NCI-H524 treated with DMSO at 0.1 percent for 48 hours (cell line): ENCODE results near the gene RADIL.

Experiments
- DNase-seq: peaks from one replicate; lab custom pipeline; 2025; lab: John Stamatoyannopoulos, UW

Gene RADIL

GRCh38 chr7:4754433-4755010, 129.0 kb downstream of the RADIL start:
- no peak for DNase-seq

- DNase-seq = no peak
Measured at GRCh38 chr7:4753598-4754432, 129.7 kb downstream of the RADIL start.

GRCh38 chr7:4751398-4751947, 132.0 kb downstream of the RADIL start:
- no peak for DNase-seq

GRCh38 chr7:4749798-4750197, 133.7 kb downstream of the RADIL start:
- DNase-seq = no peak

GRCh38 chr7:4749363-4749762, 134.2 kb downstream of the RADIL start:
- no peak for DNase-seq
